C4-2B (cell line): ENCODE results near the gene AKNA.

Experiments
- H3K27ac ChIP-seq: fragments of 450-650 bp; 2 replicates; pipeline ENCODE4 v1.5.1; 2017
- CTCF ChIP-seq: fragments of 450-650 bp; conservative IDR thresholded peaks from 2 replicates; pipeline ENCODE4 v1.5.1; 2017; ENCODE audit warnings: mild to moderate bottlenecking
- ZFX ChIP-seq: fragments of 450-650 bp; IDR thresholded peaks from 2 replicates; pipeline ENCODE4 v1.6.1; 2017

AKNA gene

GRCh38 chr9:114316605-114317230 lies 71.1 kb downstream of the AKNA start:
- no peak overlapping the region for H3K27ac ChIP-seq
- TF ChIP-seq ZFX (no peak), CTCF (no peak)

- no peak overlapping the region for H3K27ac ChIP-seq
- TF ChIP-seq ZFX = no peak
- TF ChIP-seq CTCF = no peak
These were observed 71.9 kb downstream of the AKNA start for GRCh38 chr9:114315723-114316363.

GRCh38 chr9:114314881-114315722 lies 72.7 kb downstream of the AKNA start:
- TF ChIP-seq ZFX = no peak
- no peak for TF ChIP-seq CTCF
- no peak overlapping the region for H3K27ac ChIP-seq

- no peak overlapping the region for H3K27ac ChIP-seq
- TF ChIP-seq ZFX (no peak), CTCF (no peak)
These were observed 73.4 kb downstream of the AKNA start for GRCh38 chr9:114314256-114314867.

GRCh38 chr9:114313186-114313585 lies 74.6 kb downstream of the AKNA start:
- no peak overlapping the region for H3K27ac ChIP-seq
- TF ChIP-seq ZFX = no peak
- no peak for TF ChIP-seq CTCF

- no peak for TF ChIP-seq CTCF
- no peak for TF ChIP-seq ZFX
- no peak overlapping the region for H3K27ac ChIP-seq
These were observed 75.3 kb downstream of the AKNA start for GRCh38 chr9:114312513-114312875.
